Right cardiac atrium (tissue), 5 donors: ENCODE results near the gene S100A6. TPM values are rescaled to one million over a fixed set of nuclear protein-coding genes. Genes with fewer than 3 reads are reported as not detected.

Experiments
- ATAC-seq, 2 donors: fragments of 200-7000 bp; cut with Tn5 transposase; one replicate each; pipeline versions ENCODE4 v1.8.0 to v1.9.1; 2020; ENCODE audit warnings: moderate library complexity in 2 of 2, mild to moderate bottlenecking in 1 of 2
- DNase-seq, 3 donors: peaks; one replicate each; pipeline ENCODE4 v3.0.0-alpha.2; 2020
- H3K27ac ChIP-seq: one replicate; pipeline ENCODE4 v1.5.1; 2013; ENCODE audit warnings: mild to moderate bottlenecking, low read length, control low read depth, moderate library complexity
- H3K27me3 ChIP-seq: one replicate; pipeline ENCODE4 v1.6.1; 2013; ENCODE audit not compliant: control insufficient read depth, insufficient read depth
- H3K4me1 ChIP-seq: one replicate; pipeline ENCODE4 v1.6.1; 2013; ENCODE audit warnings: low read length; ENCODE audit not compliant: control insufficient read depth, insufficient read depth
- H3K4me3 ChIP-seq: one replicate; pipeline ENCODE4 v1.5.1; 2013; ENCODE audit warnings: low read length, control low read depth
- H3K9me3 ChIP-seq: one replicate; pipeline ENCODE4 v1.6.1; 2013; ENCODE audit warnings: low read length; ENCODE audit not compliant: control insufficient read depth
- WGBS: extraction: QIAGEN DNeasy Blood & Tissue Kit; methylation state at CpG from one replicate; pipeline ENCODE4 v1.1.7; 2013; 5-methylcytosine and 5-hydroxymethylcytosine counted together
- intact Hi-C, 4 donors: fragments of 100-400 bp; cut with DNase I; formaldehyde crosslinking; loops; one replicate each; pipeline versions ENCODE4 v1.11.0 to v1.14.0; 2022 to 2023
- polyA plus RNA-seq: library from polyadenylated mRNA; stranded (reverse); fragments of 200-250 nt; gene quantifications from one replicate; pipeline ENCODE4 v1.2.3, GENCODE V29; 2013
- total RNA-seq, 4 donors: library from RNA; stranded (reverse); fragmentation: NEBNext Ultra II Directional; extraction: Animal tissue kit (Norgen Biotek cat#: 25700); gene quantifications; one replicate each; pipeline ENCODE4 v1.2.1, GENCODE V29; 2021
- donor health status: healthy with polysubstance abuse.
- donor health status: DM: no; HTN: yes; CAD: no.
- donor health status: DM: no; HTN: no; CAD: no.
- donor health status: DM: no; HTN: yes; CAD: no; lungs with severe emphysema.
- donor health status: DM: yes; HTN: yes; CAD: no.

The S100A6 gene
- total and polyA plus RNA-seq, 5 donors: 334 to 819 (median 432) TPM

- 87% methylated on average over 9 of the region's 9 CpGs for WGBS
- H3K4me3 ChIP-seq: peak overlapping the region; percentile 73
Measured at GRCh38 chr1:153536671-153537375, 1.0 kb upstream of the S100A6 start.

GRCh38 chr1:153536012-153536670 lies 350 bp upstream of the S100A6 start:
- Histone ChIP-seq H3K9me3 (no peaks in the 10 kb centered on the region), H3K4me1 (no peaks in the 10 kb centered on the region), H3K4me3 (peak overlapping the region; percentile 73)

More at GRCh38 chr1:153536671-153537375, 1.0 kb upstream of the S100A6 start:
- no peaks in the 10 kb centered on the region for H3K9me3 ChIP-seq
- peak overlapping the region; percentile 97 for H3K27ac ChIP-seq
- intact Hi-C loops: no loop called here
- peak in 1 of 3 donors; percentile 63 for DNase-seq
- ATAC-seq: peak in 1 of 2 donors; percentile 3
- no peaks in the 10 kb centered on the region for H3K27me3 ChIP-seq
- H3K4me1 ChIP-seq: no peaks in the 10 kb centered on the region

GRCh38 chr1:153534925-153535241 lies 908 bp downstream of the S100A6 start:
- intact Hi-C loops: loop anchor here in 2 of 4 donors (2.0 to 5.0 kb wide), 2 partner anchors 32 to 34 kb away; partner anchors contain the start of gene S100A2 (in 1 of the 2)
- peak overlapping the region; percentile 97 for H3K27ac ChIP-seq
- DNase-seq: no peak
- H3K9me3 ChIP-seq: no peaks in the 10 kb centered on the region
- no peak for ATAC-seq
- WGBS: 76% methylated on average over 3 of the region's 3 CpGs
- no peaks in the 10 kb centered on the region for H3K27me3 ChIP-seq
- no peaks in the 10 kb centered on the region for H3K4me1 ChIP-seq
- H3K4me3 ChIP-seq: peak overlapping the region; percentile 73

More at GRCh38 chr1:153536012-153536670, 350 bp upstream of the S100A6 start:
- DNase-seq (peak; percentile 92 to 96 (median 95)), ATAC-seq (peak; percentile 86)
- Histone ChIP-seq H3K27ac (peak overlapping the region; percentile 97), H3K27me3 (no peaks in the 10 kb centered on the region)
- 2% methylated on average over 38 of the region's 38 CpGs for WGBS
- intact Hi-C loops: no loop called here

GRCh38 chr1:153534226-153534924 lies 1.4 kb downstream of the S100A6 start:
- Histone ChIP-seq H3K9me3 (no peaks in the 10 kb centered on the region), H3K27ac (peak overlapping the region; percentile 97), H3K4me1 (no peaks in the 10 kb centered on the region), H3K27me3 (no peaks in the 10 kb centered on the region), H3K4me3 (peak overlapping the region; percentile 73)
- DNase-seq: no peak
- no peak for ATAC-seq
- intact Hi-C loops: loop anchor here in 2 of 4 donors (2.0 to 5.0 kb wide), 2 partner anchors 33 to 34 kb away; partner anchors contain the start of gene S100A2 (in 1 of the 2)
- WGBS: 77% methylated on average over 7 of the region's 7 CpGs

- no peaks in the 10 kb centered on the region for H3K27me3 ChIP-seq
- peak overlapping the region; percentile 73 for H3K4me3 ChIP-seq
- H3K9me3 ChIP-seq: no peaks in the 10 kb centered on the region
- intact Hi-C loops: loop anchor here in 3 of 4 donors (2.0 to 5.0 kb wide), 3 partner anchors 34 to 37 kb away; partner anchors contain the start of gene S100A2 (in 1 of the 3)
- DNase-seq (peak; percentile 78 to 81 (median 81)), ATAC-seq (peak; percentile 4 to 61)
- peak overlapping the region; percentile 61 for H3K27ac ChIP-seq
- WGBS: 46% methylated on average over 13 of the region's 13 CpGs
- no peaks in the 10 kb centered on the region for H3K4me1 ChIP-seq
Measured at GRCh38 chr1:153533689-153534201, 2.0 kb downstream of the S100A6 start.

GRCh38 chr1:153532769-153533599 lies 2.8 kb downstream of the S100A6 start:
- no peaks in the 10 kb centered on the region for H3K9me3 ChIP-seq
- H3K4me1 ChIP-seq: no peaks in the 10 kb centered on the region
- DNase-seq (peak; percentile 87 to 96 (median 94)), ATAC-seq (peak; percentile 65 to 73)
- H3K27ac ChIP-seq: peak overlapping the region; percentile 61
- no peaks in the 10 kb centered on the region for H3K27me3 ChIP-seq
- peak overlapping the region; percentile 73 for H3K4me3 ChIP-seq
- 27% methylated on average over 34 of the region's 34 CpGs for WGBS
- intact Hi-C loops: loop anchor here in 2 of 4 donors (2.0 to 5.0 kb wide), 2 partner anchors 34 to 38 kb away; partner anchors contain the start of gene S100A2 (in 1 of the 2)

GRCh38 chr1:153532181-153532580 lies 3.6 kb downstream of the S100A6 start:
- H3K27ac ChIP-seq: peak overlapping the region; percentile 3
- H3K4me3 ChIP-seq: no peak overlapping the region
- no peaks in the 10 kb centered on the region for H3K9me3 ChIP-seq
- DNase-seq (no peak), ATAC-seq (no peak)
- H3K4me1 ChIP-seq: no peaks in the 10 kb centered on the region
- no peaks in the 10 kb centered on the region for H3K27me3 ChIP-seq
- intact Hi-C loops: loop anchor here in 2 of 4 donors (2.0 to 5.0 kb wide), 2 partner anchors 35 to 39 kb away; partner anchors contain the start of gene S100A2 (in 1 of the 2)
- 80% methylated on average over 2 of the region's 2 CpGs for WGBS

- WGBS: 93% methylated on average over 3 of the region's 3 CpGs
- no peak overlapping the region for H3K4me3 ChIP-seq
- no peak for DNase-seq
- H3K9me3 ChIP-seq: no peaks in the 10 kb centered on the region
- intact Hi-C loops: loop anchor here in 2 of 4 donors (2.0 to 5.0 kb wide), 2 partner anchors 36 to 39 kb away; partner anchors contain the start of gene S100A2 (in 1 of the 2)
- no peak overlapping the region for H3K27ac ChIP-seq
- no peaks in the 10 kb centered on the region for H3K27me3 ChIP-seq
- ATAC-seq: no peak
- H3K4me1 ChIP-seq: no peaks in the 10 kb centered on the region
Measured at GRCh38 chr1:153531638-153532037, 4.2 kb downstream of the S100A6 start.

- Histone ChIP-seq H3K4me1 (peaks cover 4% of the 10 kb centered on the region), H3K27ac (no peak overlapping the region), H3K9me3 (no peaks in the 10 kb centered on the region), H3K27me3 (no peaks in the 10 kb centered on the region), H3K4me3 (no peak overlapping the region)
- 84% methylated on average over 5 of the region's 5 CpGs for WGBS
- DNase-seq: no peak
- ATAC-seq: no peak
- intact Hi-C loops: no loop called here
Measured at GRCh38 chr1:153527683-153528040, 8.1 kb downstream of the S100A6 start.
